Skeletal muscle satellite cell (primary cell): ENCODE data around the gene CUX1.
"Not testable (repeated sequence)": the region's sequence is repeated elsewhere in the genome, so short reads cannot be mapped to it uniquely, and the experiment has no call there.

ENCODE experiments used
- H3K27me3 ChIP-seq: 2 replicates; pipeline ENCODE4 v1.7.0; 2013; ENCODE audit warnings: low read length; ENCODE audit not compliant: control insufficient read depth, insufficient read depth
- H3K36me3 ChIP-seq: 2 replicates; pipeline ENCODE4 v1.7.0; 2013; ENCODE audit warnings: mild to moderate bottlenecking, control low read depth, low read length; ENCODE audit not compliant: insufficient read depth
- H3K4me1 ChIP-seq: 2 replicates; pipeline ENCODE4 v1.7.0; 2013; ENCODE audit warnings: low read length; ENCODE audit not compliant: control insufficient read depth, insufficient read depth
- H3K4me2 ChIP-seq: 2 replicates; pipeline ENCODE4 v1.7.0; 2013; ENCODE audit warnings: mild to moderate bottlenecking, low read length
- H3K4me3 ChIP-seq: 2 replicates; pipeline ENCODE4 v1.7.0; 2013; ENCODE audit warnings: low read length
- H3K9ac ChIP-seq: 2 replicates; pipeline ENCODE4 v1.7.0; 2013; ENCODE audit warnings: mild to moderate bottlenecking, low read depth, low read length, moderate library complexity
- H3K9me3 ChIP-seq: replicated peaks from 2 replicates; pipeline ENCODE4 v1.7.0; 2013; ENCODE audit warnings: mild to moderate bottlenecking, control low read depth, low read length

The CUX1 gene

DNA sequence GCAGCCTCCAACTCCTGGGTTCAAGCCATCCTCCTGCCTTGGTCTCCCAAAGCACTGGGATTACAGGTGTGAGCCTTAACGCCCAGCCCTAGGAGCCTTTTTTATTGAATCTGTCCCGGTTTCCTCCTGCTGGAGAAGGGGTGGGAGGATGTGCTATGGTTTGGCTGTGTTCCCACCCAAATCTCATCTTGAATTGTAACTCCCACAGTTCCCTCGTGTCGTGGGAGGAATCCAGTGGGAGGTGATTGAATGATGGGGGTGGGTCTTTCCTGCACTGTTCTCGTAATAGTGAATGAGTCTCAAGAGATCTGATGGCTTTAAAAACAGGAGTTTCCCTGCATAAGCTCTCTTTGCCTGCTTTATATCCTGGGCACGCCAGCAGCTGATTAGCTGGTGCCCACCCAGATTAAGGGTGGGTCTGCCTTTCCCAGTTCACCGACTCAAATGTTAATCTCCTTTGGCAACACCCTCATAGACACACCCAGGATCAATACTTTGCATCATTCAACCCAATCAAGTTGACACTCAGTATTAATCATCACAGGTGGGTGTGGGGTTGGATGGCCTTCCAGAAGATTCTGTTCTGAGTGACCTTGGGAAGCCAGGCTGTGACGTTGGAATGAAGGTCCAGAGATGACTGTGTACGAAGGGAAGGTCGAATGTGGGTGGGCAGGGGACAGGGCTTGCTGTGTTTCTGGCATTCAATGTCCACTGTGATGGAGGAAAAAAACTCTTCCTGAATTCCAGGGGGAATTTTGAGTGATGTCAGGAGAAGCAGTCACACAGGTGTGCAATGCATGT lies 33.8 kb upstream of the CUX1 start:
- no peak overlapping the region for H3K4me3 ChIP-seq
- H3K4me2 ChIP-seq = no peak overlapping the region
- peaks cover 47% of the 10 kb centered on the region for H3K27me3 ChIP-seq
- no peaks in the 10 kb centered on the region for H3K9me3 ChIP-seq
- H3K36me3 ChIP-seq = no peaks in the 10 kb centered on the region
- no peak overlapping the region for H3K9ac ChIP-seq
- H3K4me1 ChIP-seq = peaks cover 3% of the 10 kb centered on the region

DNA sequence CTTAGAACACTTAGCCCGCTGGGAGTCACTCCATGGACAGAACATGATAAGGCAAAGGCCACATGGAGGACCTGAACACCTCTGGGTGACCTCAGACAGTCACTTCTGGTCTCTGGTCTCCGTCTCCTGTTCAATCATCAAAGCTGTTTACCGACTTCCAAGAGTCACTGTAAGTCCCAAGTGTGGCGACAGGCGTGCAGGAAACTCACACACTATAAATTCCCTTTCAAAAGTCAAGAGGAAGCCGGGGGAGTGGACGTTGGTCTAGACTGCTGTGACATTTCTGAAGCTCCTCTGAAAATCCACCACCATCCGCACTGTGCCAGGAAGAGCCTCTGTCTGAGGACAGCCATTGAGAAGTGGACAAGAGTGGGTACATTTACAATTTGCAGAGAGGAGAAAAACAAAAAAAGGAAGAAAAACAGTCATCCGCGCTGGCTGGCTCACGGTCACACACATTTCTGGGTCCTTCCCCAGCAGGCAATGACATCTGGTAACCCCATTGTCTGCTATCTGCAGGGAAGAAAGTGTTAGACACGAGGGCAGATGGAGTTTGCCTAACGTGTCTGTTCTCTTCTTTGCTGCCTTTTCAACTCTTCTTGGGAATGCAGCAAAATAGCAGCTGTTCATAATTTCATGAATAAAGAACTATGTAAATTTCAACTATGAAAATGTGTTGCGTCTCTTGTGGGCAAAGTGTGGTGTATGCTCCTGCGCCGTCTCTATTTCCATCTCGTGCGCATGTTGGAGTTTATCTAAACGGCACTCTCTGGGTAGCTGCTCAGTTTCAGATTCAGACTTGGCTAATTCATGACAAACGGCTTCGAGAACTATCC lies 32.9 kb upstream of the CUX1 start:
- no peaks in the 10 kb centered on the region for H3K36me3 ChIP-seq
- no peak overlapping the region for H3K4me3 ChIP-seq
- peak overlapping the region; percentile 20 for H3K4me2 ChIP-seq
- no peak overlapping the region for H3K9ac ChIP-seq
- no peaks in the 10 kb centered on the region for H3K9me3 ChIP-seq
- peaks cover 3% of the 10 kb centered on the region for H3K4me1 ChIP-seq
- peaks cover 47% of the 10 kb centered on the region for H3K27me3 ChIP-seq

DNA sequence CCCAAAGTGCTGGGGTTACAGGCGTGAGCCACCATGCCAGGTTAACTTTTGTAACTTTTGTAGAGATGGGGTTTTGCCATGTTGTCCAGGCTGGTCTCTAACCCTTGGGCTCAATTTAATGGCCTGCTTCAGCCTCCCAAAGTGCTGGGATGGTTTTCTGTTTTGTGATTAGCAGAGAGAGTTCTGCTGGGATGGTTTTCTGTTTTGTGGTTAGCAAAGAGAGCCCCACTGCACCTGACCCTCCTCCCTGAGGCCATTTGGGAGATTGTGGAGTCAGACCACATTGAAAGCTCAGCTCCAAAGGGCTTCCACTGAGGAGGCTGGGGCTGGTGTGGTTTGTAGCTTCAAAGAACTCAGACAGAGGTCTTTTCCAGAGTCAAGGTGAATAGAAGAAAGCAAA lies 29.6 kb upstream of the CUX1 start:
- Histone ChIP-seq H3K27me3 (peaks cover 34% of the 10 kb centered on the region), H3K9ac (no peak overlapping the region), H3K4me3 (no peak overlapping the region), H3K9me3 (no peaks in the 10 kb centered on the region), H3K4me2 (no peak overlapping the region), H3K36me3 (no peaks in the 10 kb centered on the region), H3K4me1 (peaks cover 7% of the 10 kb centered on the region)

DNA sequence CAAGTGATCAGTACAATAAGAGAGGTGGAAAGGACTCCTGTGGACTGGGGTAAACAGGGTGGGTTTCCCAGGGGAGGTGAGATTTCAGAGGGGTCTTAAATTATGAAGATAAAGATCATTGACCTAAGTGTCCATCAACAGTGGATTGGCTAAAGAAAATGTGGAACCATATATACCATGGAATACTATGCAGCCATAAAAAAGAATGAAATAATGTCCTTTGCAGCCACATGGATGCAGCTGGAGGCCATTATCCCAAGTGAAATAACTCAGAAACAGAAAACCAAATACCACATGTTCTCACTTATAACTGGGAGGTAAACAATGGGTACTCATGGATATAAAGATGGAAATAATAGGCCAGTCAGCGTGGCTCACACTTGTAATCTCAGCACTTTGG lies 28.9 kb upstream of the CUX1 start:
- Histone ChIP-seq H3K4me2 (no peak overlapping the region), H3K4me1 (peaks cover 7% of the 10 kb centered on the region), H3K4me3 (no peak overlapping the region), H3K36me3 (no peaks in the 10 kb centered on the region), H3K9me3 (no peaks in the 10 kb centered on the region), H3K9ac (no peak overlapping the region), H3K27me3 (peaks cover 29% of the 10 kb centered on the region)

DNA sequence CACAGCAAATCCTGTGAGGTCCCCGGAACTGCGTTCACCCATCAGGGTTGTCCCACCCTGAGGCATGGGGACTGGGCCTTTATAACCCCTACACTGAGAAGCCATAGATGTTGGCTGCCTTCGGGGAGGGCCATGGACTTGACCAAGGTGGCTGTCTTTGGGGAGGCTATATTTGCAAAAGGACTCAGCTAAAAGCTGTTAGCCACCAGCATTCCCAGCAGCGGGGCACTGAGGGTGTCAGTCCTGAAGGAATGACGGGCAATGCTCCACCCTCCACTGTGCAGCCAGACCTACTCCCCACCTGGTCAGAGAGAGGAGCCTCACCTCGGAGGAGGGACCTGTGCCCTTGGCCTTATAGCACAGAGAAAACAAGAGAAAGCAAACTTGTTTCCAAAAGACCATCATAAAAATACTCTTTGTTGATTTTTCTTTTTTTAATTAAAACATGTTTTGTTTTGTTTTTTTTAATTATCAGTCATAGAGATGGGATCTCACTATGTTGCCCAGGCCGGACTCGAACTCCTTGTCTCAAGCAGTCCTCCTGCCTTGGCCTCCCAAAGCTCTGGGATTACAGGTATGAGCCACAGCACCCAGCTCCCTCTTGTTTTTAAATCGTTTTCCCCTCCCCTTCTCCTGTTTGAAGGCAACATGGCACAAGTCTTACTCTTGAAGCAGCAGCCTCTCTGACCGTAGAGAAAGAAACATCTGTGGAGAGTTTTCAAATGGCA lies 26.7 kb upstream of the CUX1 start:
- no peaks in the 10 kb centered on the region for H3K36me3 ChIP-seq
- H3K4me3 ChIP-seq = no peak overlapping the region
- H3K4me2 ChIP-seq = no peak overlapping the region
- H3K9me3 ChIP-seq = no peaks in the 10 kb centered on the region
- no peak overlapping the region for H3K9ac ChIP-seq
- peaks cover 4% of the 10 kb centered on the region for H3K4me1 ChIP-seq
- H3K27me3 ChIP-seq = peaks cover 10% of the 10 kb centered on the region

DNA sequence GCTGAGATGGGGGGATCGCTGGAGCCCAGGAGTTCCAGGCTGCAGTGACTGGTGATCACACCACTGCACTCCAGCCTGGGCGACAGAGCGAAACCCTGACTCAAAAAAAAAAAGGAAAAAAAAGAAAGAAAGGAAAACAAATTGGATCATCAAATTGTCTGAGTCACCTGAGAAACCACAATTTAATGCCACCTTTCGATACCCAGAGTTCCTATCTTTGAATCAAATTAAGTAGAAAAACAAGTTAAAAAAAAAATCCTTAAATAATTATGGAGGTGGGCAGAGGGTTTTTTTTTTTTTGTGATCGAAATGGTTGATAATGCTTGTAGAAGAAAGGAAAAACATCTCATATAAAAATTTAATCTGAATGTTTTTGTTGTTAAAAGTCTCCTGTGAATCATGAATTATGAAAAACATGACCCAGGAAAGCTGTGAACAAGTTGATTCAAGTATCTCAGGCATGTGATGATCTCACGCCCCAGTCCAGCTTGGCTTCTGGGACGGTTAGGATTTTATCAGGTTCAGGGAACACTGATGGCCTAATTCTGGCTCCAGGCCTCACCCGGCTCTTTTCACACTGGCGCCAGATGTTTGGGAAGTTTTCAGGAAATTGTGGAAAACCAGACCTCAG lies 25.3 kb upstream of the CUX1 start:
- Histone ChIP-seq H3K27me3 (peaks cover 11% of the 10 kb centered on the region), H3K4me1 (peaks cover 4% of the 10 kb centered on the region), H3K9me3 (no peaks in the 10 kb centered on the region), H3K36me3 (no peaks in the 10 kb centered on the region), H3K9ac (no peak overlapping the region), H3K4me3 (no peak overlapping the region), H3K4me2 (peak overlapping the region; percentile 12)

DNA sequence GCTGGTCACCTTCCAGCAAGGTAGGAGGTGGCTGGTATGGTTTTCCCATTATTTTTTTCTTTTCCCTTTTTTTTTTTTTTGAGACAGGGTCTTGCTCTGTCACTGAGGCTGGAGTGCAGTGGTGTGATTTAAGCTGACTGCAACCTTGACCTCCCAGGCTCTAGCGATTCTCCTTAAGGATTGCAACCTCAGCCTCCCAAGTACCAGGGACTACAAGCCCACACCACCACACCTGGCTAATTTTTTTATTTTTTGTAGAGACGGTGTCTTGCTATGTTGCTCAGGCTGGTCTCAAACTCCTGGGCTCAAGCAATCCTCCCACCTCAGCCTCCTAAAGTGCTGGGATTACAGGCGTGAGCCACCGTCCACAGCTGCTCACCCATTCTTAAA lies 24.7 kb upstream of the CUX1 start:
- H3K27me3 ChIP-seq = peaks cover 11% of the 10 kb centered on the region
- not testable (repeated sequence) for H3K9ac ChIP-seq, H3K4me2 ChIP-seq, H3K4me3 ChIP-seq, H3K9me3 ChIP-seq, H3K4me1 ChIP-seq, H3K36me3 ChIP-seq

DNA sequence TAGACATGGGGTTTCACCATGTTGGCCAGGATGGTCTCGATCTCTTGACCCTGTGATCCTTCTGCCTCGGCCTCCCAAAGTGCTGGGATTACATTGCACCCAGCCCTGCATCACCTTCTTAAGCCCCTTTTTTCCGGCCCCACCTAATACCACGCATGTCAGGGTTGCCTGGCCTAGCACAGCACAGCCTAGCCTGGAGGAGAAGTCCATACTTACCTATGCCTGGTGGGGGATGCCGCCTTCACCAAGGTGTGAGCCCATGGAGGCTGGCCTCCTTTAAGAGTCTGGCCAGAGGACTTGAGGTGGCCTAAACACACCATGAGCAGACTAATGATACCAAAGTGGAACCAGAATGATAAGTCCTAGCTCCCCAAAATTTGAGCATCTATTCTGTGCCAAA lies 22.0 kb upstream of the CUX1 start:
- H3K4me2 ChIP-seq = no peak overlapping the region
- H3K9ac ChIP-seq = no peak overlapping the region
- H3K9me3 ChIP-seq = no peaks in the 10 kb centered on the region
- peaks cover 4% of the 10 kb centered on the region for H3K4me1 ChIP-seq
- H3K4me3 ChIP-seq = no peak overlapping the region
- H3K36me3 ChIP-seq = no peaks in the 10 kb centered on the region
- peaks cover 21% of the 10 kb centered on the region for H3K27me3 ChIP-seq

DNA sequence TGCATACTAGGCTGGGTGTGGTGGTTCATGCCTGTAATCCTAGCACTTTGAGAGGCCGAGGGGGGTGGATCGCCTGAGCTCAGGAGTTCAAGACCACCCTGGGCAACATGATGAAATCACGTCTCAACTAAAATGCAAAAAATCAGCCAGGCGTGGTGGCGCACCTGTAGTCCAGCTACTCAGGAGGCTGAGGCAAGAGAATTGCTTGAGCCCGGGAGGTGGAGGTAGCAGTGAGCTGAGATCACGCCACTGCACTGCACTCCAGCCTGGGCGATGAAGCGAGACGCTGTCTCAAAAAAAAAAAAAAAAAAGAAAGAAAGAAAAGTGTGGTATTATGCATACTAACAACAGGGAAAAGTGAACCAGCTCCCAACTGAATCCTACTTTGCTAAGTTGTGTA lies 19.3 kb upstream of the CUX1 start:
- H3K9me3 ChIP-seq, H3K4me3 ChIP-seq, H3K36me3 ChIP-seq, H3K4me1 ChIP-seq, H3K9ac ChIP-seq, H3K4me2 ChIP-seq: not testable (repeated sequence)
- H3K27me3 ChIP-seq = peaks cover 29% of the 10 kb centered on the region

DNA sequence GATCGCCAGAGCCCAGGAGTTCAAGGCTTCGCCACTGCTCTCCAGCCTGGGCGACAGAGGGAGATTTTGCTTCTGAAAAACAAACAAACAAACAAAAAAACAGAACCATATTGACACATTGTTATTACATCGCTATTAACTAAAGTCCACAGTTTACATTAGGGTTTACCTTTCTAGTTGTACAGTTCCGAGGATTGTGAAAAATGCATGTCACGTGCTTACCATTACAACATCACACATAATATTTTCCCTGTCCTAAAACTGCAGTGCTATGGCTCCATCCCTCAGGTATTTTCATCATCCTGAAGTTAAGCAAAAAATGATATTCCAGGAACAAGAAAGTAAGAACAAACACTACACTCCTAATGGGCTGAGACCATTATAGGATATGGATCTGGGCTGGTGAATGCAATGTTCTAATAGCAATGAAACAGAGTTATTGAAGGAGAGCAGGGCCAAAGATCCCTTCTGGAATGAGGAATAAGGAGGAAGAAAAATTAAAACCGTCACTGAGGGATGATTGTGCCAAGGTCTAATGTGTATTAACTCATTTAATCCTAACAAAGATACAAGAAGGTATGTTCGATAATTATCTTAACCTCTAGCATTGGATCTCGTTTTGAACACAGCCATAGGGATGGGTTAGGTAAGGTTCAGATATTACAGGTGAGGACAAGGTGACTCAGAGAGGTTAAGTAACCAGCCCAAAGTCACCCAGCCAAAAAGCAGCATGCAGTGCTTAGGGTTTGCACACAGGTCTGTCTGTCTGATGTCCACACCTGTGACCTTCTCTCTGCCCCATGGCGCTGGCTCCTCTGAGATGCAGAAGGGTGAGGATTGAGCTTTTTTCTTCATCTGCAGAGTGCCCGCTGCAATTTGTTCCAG lies 14.0 kb upstream of the CUX1 start:
- H3K27me3 ChIP-seq = peaks cover 56% of the 10 kb centered on the region

More for the DNA sequence above, 14.0 kb upstream of the CUX1 start:
- H3K36me3 ChIP-seq = no peaks in the 10 kb centered on the region
- no peak overlapping the region for H3K9ac ChIP-seq
- H3K4me2 ChIP-seq = no peak overlapping the region
- H3K4me3 ChIP-seq = no peak overlapping the region
- no peaks in the 10 kb centered on the region for H3K4me1 ChIP-seq
- no peaks in the 10 kb centered on the region for H3K9me3 ChIP-seq
